Epithelial cell of esophagus (primary cell): ENCODE data around the gene PSMG2.
A peak's percentile ranks its signal among the peaks of the same experiment; 100 is the strongest.

ENCODE experiments used
- DNase-seq: peaks from one replicate; pipeline ENCODE4 v3.0.0; 2010; ENCODE audit warnings: low read depth
- H3K4me3 ChIP-seq: 2 replicates; pipeline ENCODE4 v1.5.1; 2011; ENCODE audit warnings: mild to moderate bottlenecking, low read length, control low read depth
- CTCF ChIP-seq: IDR thresholded peaks from 2 replicates; pipeline ENCODE4 v1.5.1; 2011; ENCODE audit warnings: low read depth, mild to moderate bottlenecking, low read length, control low read depth, inconsistent platforms; ENCODE audit not compliant: insufficient read depth; ENCODE audit errors: missing control alignments

Gene PSMG2

GRCh38 chr18:12702221-12703095, at the start of gene PSMG2, which contains the start of gene CEP76:
Gene PSMG2, plus strand, starts transcription at chr18:12703042. Its CDS starts 66 bp downstream, at chr18:12703108.
Gene CEP76, minus strand, starts transcription at chr18:12702723. Its CDS starts 175 bp downstream, at chr18:12702548.
- peak within 1 kb of the TSS; percentile 83 for H3K4me3 ChIP-seq
- DNase-seq: peak; percentile 93
- TF ChIP-seq CTCF: no peak

GRCh38 chr18:12654971-12655370, 47.9 kb upstream of the PSMG2 start:
- no peak for DNase-seq
- TF ChIP-seq CTCF: no peak
- no peak overlapping the region for H3K4me3 ChIP-seq

GRCh38 chr18:12656605-12656937, 46.3 kb upstream of the PSMG2 start:
- H3K4me3 ChIP-seq: peak overlapping the region; percentile 82
- no peak for TF ChIP-seq CTCF

GRCh38 chr18:12656938-12657683, 45.7 kb upstream of the PSMG2 start:
- peak; percentile 57 for DNase-seq
- TF ChIP-seq CTCF: no peak
- peak overlapping the region; percentile 82 for H3K4me3 ChIP-seq

More at GRCh38 chr18:12656605-12656937, 46.3 kb upstream of the PSMG2 start:
- no peak for DNase-seq

- DNase-seq: peak; percentile 59
- no peak for TF ChIP-seq CTCF
Measured at GRCh38 chr18:12657684-12658425, 45.0 kb upstream of the PSMG2 start, which contains the start of gene SPIRE1. Gene SPIRE1, minus strand, starts transcription at chr18:12658107. Its CDS starts 241 bp downstream, at chr18:12657866.

GRCh38 chr18:12658426-12659138, 44.3 kb upstream of the PSMG2 start:
- H3K4me3 ChIP-seq: peak overlapping the region; percentile 49
- peak; percentile 42 for DNase-seq
- TF ChIP-seq CTCF: no peak

More at GRCh38 chr18:12657684-12658425, 45.0 kb upstream of the PSMG2 start, which contains the start of gene SPIRE1:
- peak within 1 kb of the TSS; percentile 82 for H3K4me3 ChIP-seq
